ENCODE results near the gene ANKRD55. TPM values are rescaled to one million over a fixed set of nuclear protein-coding genes. Genes with fewer than 3 reads are reported as not detected.
"Not testable (repeated sequence)": the region's sequence is repeated elsewhere in the genome, so short reads cannot be mapped to it uniquely, and the experiment has no call there.

ANKRD55 gene
- not detected in 2 replicates for total RNA-seq
- polyA plus RNA-seq (2012): not detected

DNA sequence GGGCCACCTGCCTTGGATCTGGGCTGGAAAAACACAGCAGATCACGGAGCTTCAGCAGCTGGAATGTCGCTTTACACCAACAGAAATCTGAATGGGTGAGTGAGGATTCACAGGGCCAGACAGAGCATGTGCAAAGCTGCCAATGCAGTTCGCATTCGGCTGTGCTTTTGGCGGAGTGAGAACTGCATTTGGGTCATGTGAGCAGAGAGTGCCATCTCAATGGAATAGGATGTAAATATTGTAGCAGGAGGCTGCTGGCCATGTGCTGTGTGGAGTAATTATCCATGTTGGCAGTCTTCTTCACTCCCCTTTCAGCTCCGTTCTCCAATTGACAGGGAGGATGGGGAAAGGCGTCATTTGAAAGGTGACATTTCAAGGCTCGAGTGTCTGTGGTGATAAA, at the start of gene ANKRD55:
Gene ANKRD55, minus strand, starts transcription at position 101 of the 400 bp plus-strand sequence. CDS start 417 bp downstream, outside the sequence.
- DNase-seq (ENCODE audit: low read depth): no peak

DNA sequence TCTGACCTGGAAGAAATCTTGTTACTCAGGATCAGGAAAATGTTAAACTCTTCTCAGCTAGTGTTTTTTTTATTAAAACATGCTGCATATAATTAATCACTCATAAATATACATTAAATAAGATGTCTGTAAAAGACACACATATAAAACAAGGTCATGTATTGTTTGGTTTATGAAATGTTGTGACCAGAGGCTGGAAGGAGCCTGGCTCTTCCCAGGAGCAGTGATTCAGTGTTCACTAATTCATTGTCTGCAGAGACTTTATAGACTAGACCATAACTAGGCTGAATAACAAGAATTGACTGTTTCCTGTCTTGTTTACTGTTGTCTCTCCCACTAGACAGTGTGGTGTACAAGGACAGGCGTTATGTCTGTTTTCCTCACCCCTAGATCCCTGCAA, 49.1 kb upstream of the ANKRD55 start:
- no peak for DNase-seq (ENCODE audit: low read depth)

GRCh38 chr5:56281489-56282165, 48.5 kb upstream of the ANKRD55 start:
- no peak for DNase-seq (ENCODE audit: low read depth)

DNA sequence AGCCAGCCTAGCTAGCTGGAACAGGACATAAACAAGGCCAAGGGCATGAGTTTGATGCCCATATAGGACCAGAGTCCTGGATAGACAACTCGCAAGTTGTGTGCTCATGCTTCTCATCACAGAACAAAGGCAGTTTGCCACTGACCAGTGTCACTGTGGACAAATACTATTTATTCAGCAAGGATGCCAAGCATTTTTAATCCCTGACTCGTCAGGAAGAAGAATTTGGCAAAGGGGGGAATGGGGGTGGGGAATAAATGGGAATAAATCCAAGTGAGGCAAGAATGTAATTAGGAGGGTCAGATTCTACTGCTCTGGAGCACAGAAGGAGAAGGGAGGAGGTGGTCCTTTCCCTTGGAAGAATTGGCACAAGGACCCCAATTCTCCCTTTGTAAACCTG, 46.8 kb upstream of the ANKRD55 start:
- peak; percentile 60 for DNase-seq (ENCODE audit: low read depth)

DNA sequence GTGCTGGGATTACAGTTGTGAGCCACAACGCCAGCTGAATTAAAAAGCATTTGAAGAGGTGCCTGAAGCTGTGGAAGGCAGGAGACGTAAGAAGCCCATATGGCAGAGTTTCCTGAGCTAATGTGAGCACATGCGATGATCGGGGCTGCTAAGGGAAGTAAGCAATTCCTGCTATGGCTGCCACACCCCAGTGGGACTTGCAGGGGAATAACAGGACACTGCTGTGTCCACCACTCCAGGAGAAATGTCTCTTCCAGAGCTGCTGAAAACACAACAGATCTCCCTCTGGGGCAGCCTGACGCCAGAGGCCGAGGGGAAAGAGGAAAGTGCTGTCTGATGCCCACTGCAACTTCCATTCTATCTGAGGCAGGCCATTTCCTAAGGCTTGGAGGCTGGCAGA, 46.2 kb upstream of the ANKRD55 start:
- peak; percentile 33 for DNase-seq (ENCODE audit: low read depth)

DNA sequence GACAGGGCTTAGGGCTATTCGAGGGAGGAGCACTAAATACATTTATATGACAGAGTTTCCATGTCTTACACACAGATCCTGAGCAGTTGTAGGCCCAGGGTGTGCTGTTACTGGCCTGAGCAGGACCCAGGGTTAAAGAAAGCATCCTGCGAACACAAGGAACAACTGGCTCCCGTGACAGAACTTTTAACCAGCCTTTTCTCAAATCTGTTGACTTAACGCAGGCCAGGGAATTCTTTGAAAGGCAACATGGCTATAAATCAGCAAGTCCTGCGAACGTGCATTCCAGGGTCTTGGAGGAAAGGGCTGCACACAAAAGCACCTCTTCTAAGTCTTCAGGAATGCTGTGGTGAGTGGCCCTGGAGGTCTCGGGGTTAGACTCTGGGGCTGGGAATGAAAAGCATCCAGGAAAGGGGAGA, 45.2 kb upstream of the ANKRD55 start:
- peak; percentile 76 for DNase-seq (ENCODE audit: low read depth)

- no peak for DNase-seq (ENCODE audit: low read depth)
Observed at GRCh38 chr5:56277573-56277972, 44.4 kb upstream of the ANKRD55 start.

GRCh38 chr5:56273376-56273955, 40.3 kb upstream of the ANKRD55 start:
- no peak for DNase-seq (ENCODE audit: low read depth)

DNA sequence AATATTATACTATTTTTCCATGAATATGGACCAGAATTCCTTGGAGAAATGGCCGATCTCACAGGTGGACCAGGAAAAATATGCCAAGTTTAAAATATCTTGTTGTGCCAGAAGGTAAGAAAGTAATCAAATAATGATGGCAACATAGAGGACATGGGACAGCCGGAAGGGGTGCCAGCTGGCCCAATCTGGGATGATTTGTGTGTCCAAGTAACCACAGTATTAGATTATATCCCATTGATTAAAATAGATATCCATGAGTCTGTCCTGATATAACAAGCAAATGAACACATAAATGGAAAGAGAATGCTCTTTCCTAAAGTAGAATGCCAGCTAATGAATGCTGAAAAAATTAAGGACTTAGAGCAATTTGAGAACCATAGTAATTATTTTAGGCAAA, 39.6 kb upstream of the ANKRD55 start:
- DNase-seq (ENCODE audit: low read depth): no peak

- DNase-seq (ENCODE audit: low read depth): peak; percentile 81
Observed at GRCh38 chr5:56270568-56271392, 37.6 kb upstream of the ANKRD55 start.

- DNase-seq (ENCODE audit: low read depth): peak; percentile 6
Observed at GRCh38 chr5:56270058-56270457, 36.9 kb upstream of the ANKRD55 start.

- peak; percentile 61 for DNase-seq (ENCODE audit: low read depth)
Observed at GRCh38 chr5:56269216-56269927, 36.2 kb upstream of the ANKRD55 start.

GRCh38 chr5:56268707-56269106, 35.6 kb upstream of the ANKRD55 start:
- not testable (repeated sequence) for DNase-seq (ENCODE audit: low read depth)

DNA sequence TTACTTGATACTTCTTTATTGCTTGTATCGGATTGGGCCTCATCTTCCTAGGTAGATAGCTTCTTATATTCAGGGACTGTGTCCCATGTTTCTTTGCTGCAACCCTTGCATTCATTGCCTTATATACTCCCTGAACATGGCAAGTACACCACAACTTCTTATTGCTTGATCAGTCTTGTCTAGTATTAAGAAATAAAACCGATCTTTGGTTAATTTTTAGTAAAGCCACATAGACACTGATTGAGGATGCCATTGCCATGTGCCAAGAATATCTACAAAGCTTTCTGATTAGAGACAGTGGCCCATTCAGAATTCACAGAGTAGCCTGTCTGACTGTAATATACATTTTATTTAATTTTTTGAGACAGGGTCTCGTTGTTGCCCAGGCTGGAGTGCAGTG, 34.7 kb upstream of the ANKRD55 start:
- DNase-seq (ENCODE audit: low read depth): no peak

- peak; percentile 55 for DNase-seq (ENCODE audit: low read depth)
Observed at GRCh38 chr5:56264417-56265025, 31.4 kb upstream of the ANKRD55 start.

DNA sequence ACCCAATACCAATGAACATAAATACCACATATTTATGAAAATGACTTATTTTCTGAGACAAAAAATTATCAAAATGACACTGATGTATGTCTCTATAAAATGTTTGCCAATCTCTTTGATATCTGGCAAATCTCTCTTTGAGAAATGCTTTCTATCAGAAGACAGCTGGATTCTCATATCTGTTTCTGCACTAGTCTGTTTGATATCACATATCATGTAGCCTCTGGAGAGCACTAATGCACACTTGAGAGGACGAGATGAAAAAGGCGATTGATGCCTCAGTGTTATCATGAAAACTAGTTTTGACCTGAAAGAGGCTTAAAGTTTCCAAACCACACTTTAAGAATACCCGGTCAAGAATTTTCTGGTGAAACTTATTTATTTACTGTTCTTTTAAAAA, 29.1 kb upstream of the ANKRD55 start:
- DNase-seq (ENCODE audit: low read depth): no peak

DNA sequence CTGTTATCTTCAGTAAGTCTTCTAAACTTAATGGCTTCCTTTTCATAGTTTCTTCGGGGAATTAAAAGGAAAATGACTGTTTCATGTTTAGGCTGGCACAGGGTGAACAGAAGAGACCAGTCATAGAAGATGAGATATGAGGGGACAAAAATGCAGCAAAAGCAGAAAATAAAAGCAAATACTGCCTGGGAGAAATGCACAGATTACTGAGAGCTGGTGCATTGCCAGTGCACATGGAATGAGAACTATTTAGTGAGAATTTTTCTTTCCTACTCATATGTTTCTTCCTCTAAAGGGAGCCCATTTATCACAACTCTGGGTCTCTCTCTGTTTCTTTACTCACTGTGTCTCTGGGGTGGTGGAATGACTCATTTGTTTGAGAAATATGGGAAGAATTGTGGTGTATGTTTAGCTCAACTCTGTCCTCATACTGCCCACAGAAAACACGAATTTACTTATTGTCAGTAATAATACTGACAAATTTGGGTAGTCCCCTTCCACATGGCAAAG, 25.9 kb upstream of the ANKRD55 start:
- DNase-seq (ENCODE audit: low read depth): peak; percentile 70

GRCh38 chr5:56257763-56258529, 24.8 kb upstream of the ANKRD55 start:
- not testable (repeated sequence) for DNase-seq (ENCODE audit: low read depth)

DNA sequence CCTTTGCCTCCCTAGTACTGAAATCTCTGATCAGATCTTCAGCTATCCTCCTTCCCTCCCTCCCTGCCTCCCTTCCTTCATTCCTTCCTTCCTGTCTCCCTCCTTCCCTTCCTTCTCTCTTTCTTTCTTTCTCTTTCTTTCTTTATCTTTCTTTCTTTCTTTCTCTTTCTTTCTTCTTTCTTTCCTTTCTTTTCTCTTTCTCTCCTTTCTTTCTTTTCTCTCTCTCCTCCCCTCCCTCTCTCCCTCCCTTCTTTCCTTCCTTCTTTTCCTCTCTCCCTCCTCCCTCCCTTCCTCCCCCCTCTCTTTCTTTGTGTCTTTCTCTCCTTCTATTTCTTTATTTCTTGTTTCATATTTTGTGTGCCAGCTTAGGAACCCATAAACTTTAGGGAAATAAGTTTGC, 23.9 kb upstream of the ANKRD55 start:
- DNase-seq (ENCODE audit: low read depth): no peak

- no peak for DNase-seq (ENCODE audit: low read depth)
Observed at GRCh38 chr5:56255502-56255901, 22.4 kb upstream of the ANKRD55 start.
